OCI-LY7 (cell line): Measurements from ENCODE around the gene NIN. TPM values are rescaled to one million over a fixed set of nuclear protein-coding genes. Genes with fewer than 3 reads are reported as not detected.

Experiments used
- BruUV-seq: library from RNA; stranded (reverse); fragments of 400-500 nt; replicated peaks from 2 replicates; lab custom pipeline; 2021; lab: Mats Ljungman, UMichigan
- CTCF ChIA-PET: fragments of 300-600 bp; sonication (Branson Sonifier 250); formaldehyde crosslinking; loops from one replicate; lab custom pipeline; 2022; ENCODE audit warnings: antibody characterized with exemption; ENCODE audit not compliant: unreplicated experiment; lab: Charles Lee
- POLR2A ChIA-PET: fragments of 300-600 bp; sonication (Branson Sonifier 250); formaldehyde crosslinking; loops from one replicate; lab custom pipeline; 2022; ENCODE audit warnings: antibody characterized with exemption; lab: Charles Lee
- DNase-seq: peaks from one replicate; pipeline ENCODE4 v3.0.0-alpha.2; 2015; ENCODE audit warnings: low spot score
- H2AFZ ChIP-seq: fragments of 200-600 bp; sonication (generic), shearing (Covaris generic); 2 replicates; pipeline ENCODE4 v1.6.1; 2014; ENCODE audit warnings: mild to moderate bottlenecking, antibody characterized with exemption, low read length, moderate library complexity
- H3K27ac ChIP-seq: fragments of 200-600 bp; sonication (generic); 2 replicates; pipeline ENCODE4 v1.5.1; 2014; ENCODE audit warnings: mixed run types, low read depth, mild to moderate bottlenecking, moderate library complexity, low read length, inconsistent platforms; ENCODE audit not compliant: poor library complexity, severe bottlenecking
- H3K36me3 ChIP-seq: fragments of 200-600 bp; sonication (generic); 2 replicates; pipeline ENCODE4 v1.6.1; 2014; ENCODE audit warnings: mild to moderate bottlenecking, antibody characterized with exemption, low read length, moderate library complexity, mixed read lengths; ENCODE audit not compliant: insufficient read depth
- H3K4me1 ChIP-seq: fragments of 200-600 bp; sonication (generic); 2 replicates; pipeline ENCODE4 v1.5.1; 2014; ENCODE audit warnings: mild to moderate bottlenecking, low read length; ENCODE audit not compliant: insufficient read depth, poor library complexity, severe bottlenecking
- H3K4me2 ChIP-seq: fragments of 200-600 bp; sonication (generic); 2 replicates; pipeline ENCODE4 v1.6.1; 2014; ENCODE audit warnings: mild to moderate bottlenecking, low read length
- H3K4me3 ChIP-seq: fragments of 200-600 bp; sonication (generic); 2 replicates; pipeline ENCODE4 v1.5.1; 2014; ENCODE audit warnings: mild to moderate bottlenecking, low read depth, low read length; ENCODE audit not compliant: poor library complexity, severe bottlenecking
- H3K79me2 ChIP-seq: fragments of 200-600 bp; sonication (generic); 2 replicates; pipeline ENCODE4 v1.6.1; 2016; ENCODE audit warnings: low read depth, mild to moderate bottlenecking, low read length, moderate library complexity, mixed read lengths; ENCODE audit not compliant: insufficient read depth
- H3K9me2 ChIP-seq: fragments of 200-600 bp; sonication (generic); 2 replicates; pipeline ENCODE4 v1.6.1; 2016; ENCODE audit warnings: mild to moderate bottlenecking, low read length, mixed read lengths; ENCODE audit not compliant: insufficient read depth
- H3K9me3 ChIP-seq: fragments of 200-600 bp; sonication (generic); 2 replicates; pipeline ENCODE4 v1.6.1; 2014; ENCODE audit warnings: mild to moderate bottlenecking, mixed run types, low read length, mixed read lengths
- H4K20me1 ChIP-seq: fragments of 200-600 bp; sonication (generic); 2 replicates; pipeline ENCODE4 v1.6.1; 2014; ENCODE audit warnings: mild to moderate bottlenecking, antibody characterized with exemption, low read length, moderate library complexity, mixed read lengths; ENCODE audit not compliant: insufficient read depth
- CTCF ChIP-seq: fragments of 200-600 bp; sonication (generic); conservative IDR thresholded peaks from 2 replicates; pipeline ENCODE4 v1.5.1; 2014; ENCODE audit warnings: mild to moderate bottlenecking, antibody characterized with exemption, low read length, moderate library complexity, mixed read lengths
- EZH2phosphoT487 ChIP-seq: fragments of 200-600 bp; sonication (generic); IDR thresholded peaks from 2 replicates; pipeline ENCODE4 v1.6.1; 2018; ENCODE audit warnings: low read depth, borderline replicate concordance, mild to moderate bottlenecking, mixed run types, antibody characterized with exemption, low read length, moderate library complexity, mixed read lengths
- intact Hi-C: fragments of 100-400 bp; cut with micrococcal nuclease; formaldehyde crosslinking; loops from one replicate; pipeline ENCODE4 v1.10.0; 2022; ENCODE audit not compliant: unreplicated experiment
- total RNA-seq, 2 experiments: library from RNA; depleted of rRNA in 1 of 2; stranded (reverse); fragments of >200 nt in 1 of 2; shearing (Covaris generic) in 1 of 2; gene quantifications; 2 replicates each; pipeline ENCODE4 v1.2.3, GENCODE V29; 2014 to 2022

The NIN gene
- total RNA-seq, 2 experiments from 2014 or later, result 95.3 to 189 TPM

GRCh38 chr14:50717811-50718210 lies 113.2 kb downstream of the NIN start:
- Histone ChIP-seq H3K4me3 (no peak overlapping the region), H3K4me2 (no peak overlapping the region), H3K4me1 (no peaks in the 10 kb centered on the region), H3K79me2 (no peaks in the 10 kb centered on the region), H3K27ac (no peak overlapping the region), H3K9me2 (no peaks in the 10 kb centered on the region), H3K9me3 (no peaks in the 10 kb centered on the region), H2AFZ (no peak overlapping the region), H3K36me3 (peaks cover 35% of the 10 kb centered on the region), H4K20me1 (no peaks in the 10 kb centered on the region)
- no TSS peak for BruUV-seq
- no peak for DNase-seq
- intact Hi-C loops, result loop anchor here (10.0 kb wide), 1 partner anchor 173 kb away; no protein-coding TSS in a partner anchor
- no peak for TF ChIP-seq CTCF
- no peak for TF ChIP-seq EZH2phosphoT487
- ChIA-PET CTCF (no interaction called here), POLR2A (interaction anchor here (0.7 to 2.7 kb wide), 2 partner anchors 141 to 255 kb away, joined by 3 to 8 read pairs; no protein-coding TSS in a partner anchor)

GRCh38 chr14:50714450-50715073 lies 116.4 kb downstream of the NIN start:
- no TSS peak for BruUV-seq
- Histone ChIP-seq H3K79me2 (no peaks in the 10 kb centered on the region), H3K4me2 (no peak overlapping the region), H3K4me1 (no peaks in the 10 kb centered on the region), H3K4me3 (no peak overlapping the region), H4K20me1 (no peaks in the 10 kb centered on the region), H2AFZ (no peak overlapping the region), H3K9me3 (no peaks in the 10 kb centered on the region), H3K9me2 (no peaks in the 10 kb centered on the region), H3K27ac (no peak overlapping the region), H3K36me3 (peaks cover 3% of the 10 kb centered on the region; the same call in 1 of the 2 replicates)
- TF ChIP-seq CTCF (peak; percentile 84), EZH2phosphoT487 (no peak)
- DNase-seq, result peak; percentile 52
- intact Hi-C loops, result loop anchor here (2.0 to 10.0 kb wide), 3 partner anchors 96 to 170 kb away; no protein-coding TSS in a partner anchor
- POLR2A ChIA-PET, result interaction anchor here (1.1 to 1.4 kb wide), 2 partner anchors 14 to 15 kb away, joined by 3 to 4 read pairs; no protein-coding TSS in a partner anchor
- CTCF ChIA-PET, result no interaction called here

- no peak for DNase-seq
- BruUV-seq, result no TSS peak
- no peaks in the 10 kb centered on the region for H3K36me3 ChIP-seq
- H3K4me3 ChIP-seq, result no peak overlapping the region
- intact Hi-C loops, result loop anchor here (5.0 to 10.0 kb wide), 2 partner anchors 151 to 166 kb away; no protein-coding TSS in a partner anchor
- no peaks in the 10 kb centered on the region for H4K20me1 ChIP-seq
- H3K79me2 ChIP-seq, result no peaks in the 10 kb centered on the region
- ChIA-PET POLR2A (interaction anchor here (1.1 kb wide), 1 partner anchor 9 kb away, joined by 3 read pairs; no protein-coding TSS in a partner anchor), CTCF (no interaction called here)
- TF ChIP-seq CTCF (no peak), EZH2phosphoT487 (no peak)
- no peaks in the 10 kb centered on the region for H3K9me3 ChIP-seq
- no peak overlapping the region for H3K4me2 ChIP-seq
- H3K27ac ChIP-seq, result no peak overlapping the region
- no peaks in the 10 kb centered on the region for H3K4me1 ChIP-seq
- H3K9me2 ChIP-seq, result no peaks in the 10 kb centered on the region
- H2AFZ ChIP-seq, result no peak overlapping the region
Observed at GRCh38 chr14:50711043-50711442, 119.9 kb downstream of the NIN start.
